ENCODE measurements around the gene ELMO3.

ELMO3 gene

DNA sequence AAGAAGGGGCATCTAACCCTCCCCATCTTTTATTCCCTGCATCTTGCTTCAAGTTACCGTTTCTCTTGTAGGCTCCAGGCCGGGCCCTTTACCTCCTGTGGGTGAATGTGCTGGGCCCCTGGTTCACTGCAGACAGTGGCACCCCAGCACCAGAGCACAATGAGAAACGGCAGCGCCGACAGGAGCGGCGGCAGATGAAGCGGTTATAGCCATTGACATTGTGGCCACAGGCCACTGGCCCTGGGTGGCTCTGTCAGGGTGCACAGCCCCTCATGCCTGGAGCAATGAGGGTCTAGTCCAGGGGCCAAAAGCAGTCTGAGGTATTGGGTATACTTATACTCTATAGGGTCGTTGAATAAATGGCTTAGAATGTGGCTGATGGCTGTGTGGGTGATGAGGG, 30.0 kb downstream of the ELMO3 start:
- in situ Hi-C loops (cut with HindIII; ENCODE audit: low sequenced_read_pairs) = no loop called here
- TF ChIP-seq, protein P1, sequence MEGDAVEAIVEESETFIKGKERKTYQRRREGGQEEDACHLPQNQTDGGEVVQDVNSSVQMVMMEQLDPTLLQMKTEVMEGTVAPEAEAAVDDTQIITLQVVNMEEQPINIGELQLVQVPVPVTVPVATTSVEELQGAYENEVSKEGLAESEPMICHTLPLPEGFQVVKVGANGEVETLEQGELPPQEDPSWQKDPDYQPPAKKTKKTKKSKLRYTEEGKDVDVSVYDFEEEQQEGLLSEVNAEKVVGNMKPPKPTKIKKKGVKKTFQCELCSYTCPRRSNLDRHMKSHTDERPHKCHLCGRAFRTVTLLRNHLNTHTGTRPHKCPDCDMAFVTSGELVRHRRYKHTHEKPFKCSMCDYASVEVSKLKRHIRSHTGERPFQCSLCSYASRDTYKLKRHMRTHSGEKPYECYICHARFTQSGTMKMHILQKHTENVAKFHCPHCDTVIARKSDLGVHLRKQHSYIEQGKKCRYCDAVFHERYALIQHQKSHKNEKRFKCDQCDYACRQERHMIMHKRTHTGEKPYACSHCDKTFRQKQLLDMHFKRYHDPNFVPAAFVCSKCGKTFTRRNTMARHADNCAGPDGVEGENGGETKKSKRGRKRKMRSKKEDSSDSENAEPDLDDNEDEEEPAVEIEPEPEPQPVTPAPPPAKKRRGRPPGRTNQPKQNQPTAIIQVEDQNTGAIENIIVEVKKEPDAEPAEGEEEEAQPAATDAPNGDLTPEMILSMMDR (IDR thresholded peaks at IDR 0.05; ENCODE audit: low read depth, low read length) = no peak
- DNase-seq (ENCODE audit: low read depth, low spot score) = no peak
- no peak overlapping the region for H3K4me3 ChIP-seq (ENCODE audit: low read depth, low read length)

DNA sequence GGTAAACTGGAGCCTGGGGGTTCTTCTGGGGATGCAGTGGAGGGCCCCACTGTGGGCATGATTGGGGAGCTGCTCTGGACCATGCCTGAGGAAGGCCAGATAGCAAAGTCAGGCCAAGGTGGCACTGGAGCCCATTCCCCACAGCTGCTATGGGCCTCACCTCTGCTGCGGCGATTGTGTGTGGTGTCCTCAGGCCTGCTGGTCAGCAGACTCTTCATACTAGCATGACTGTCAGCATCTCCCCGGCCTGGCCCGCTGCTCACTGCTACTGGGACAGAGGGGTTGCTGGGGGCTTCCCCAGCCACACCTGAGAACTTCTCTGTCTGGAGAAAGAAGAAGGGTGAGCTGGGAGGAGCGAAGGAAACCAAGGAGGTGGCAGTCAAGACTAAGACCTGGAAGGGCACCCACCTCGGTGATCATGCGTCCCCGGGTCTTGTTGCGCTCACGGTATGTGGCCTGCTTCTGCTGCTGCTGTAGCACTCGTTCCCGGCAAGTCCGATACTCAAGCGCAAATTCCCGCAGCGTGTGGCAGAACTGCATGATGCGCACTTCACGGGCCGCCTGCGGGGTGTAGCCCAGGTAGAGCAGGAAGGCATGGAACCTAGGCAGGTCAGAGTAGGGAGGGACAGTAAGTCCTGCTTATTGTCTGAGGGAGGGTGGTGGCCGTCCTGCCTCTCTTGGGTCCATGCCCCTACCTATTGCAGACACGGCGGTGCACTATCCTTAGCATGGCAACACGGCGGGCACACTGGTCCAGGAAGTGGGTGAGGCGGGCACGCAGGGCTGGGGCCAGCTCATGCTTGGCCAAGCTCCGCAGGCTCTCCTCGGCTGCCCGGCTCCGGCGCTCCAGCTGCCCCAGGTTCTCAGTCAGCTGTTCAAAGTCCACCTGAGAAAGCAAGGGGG, 31.2 kb downstream of the ELMO3 start:
- no peak overlapping the region for H3K4me3 ChIP-seq (ENCODE audit: low read depth, low read length)
- in situ Hi-C loops (cut with HindIII; ENCODE audit: low sequenced_read_pairs) = no loop called here
- DNase-seq (ENCODE audit: low read depth, low spot score) = no peak
- TF ChIP-seq, protein P1 (IDR thresholded peaks at IDR 0.05; ENCODE audit: low read depth, low read length) = no peak

DNA sequence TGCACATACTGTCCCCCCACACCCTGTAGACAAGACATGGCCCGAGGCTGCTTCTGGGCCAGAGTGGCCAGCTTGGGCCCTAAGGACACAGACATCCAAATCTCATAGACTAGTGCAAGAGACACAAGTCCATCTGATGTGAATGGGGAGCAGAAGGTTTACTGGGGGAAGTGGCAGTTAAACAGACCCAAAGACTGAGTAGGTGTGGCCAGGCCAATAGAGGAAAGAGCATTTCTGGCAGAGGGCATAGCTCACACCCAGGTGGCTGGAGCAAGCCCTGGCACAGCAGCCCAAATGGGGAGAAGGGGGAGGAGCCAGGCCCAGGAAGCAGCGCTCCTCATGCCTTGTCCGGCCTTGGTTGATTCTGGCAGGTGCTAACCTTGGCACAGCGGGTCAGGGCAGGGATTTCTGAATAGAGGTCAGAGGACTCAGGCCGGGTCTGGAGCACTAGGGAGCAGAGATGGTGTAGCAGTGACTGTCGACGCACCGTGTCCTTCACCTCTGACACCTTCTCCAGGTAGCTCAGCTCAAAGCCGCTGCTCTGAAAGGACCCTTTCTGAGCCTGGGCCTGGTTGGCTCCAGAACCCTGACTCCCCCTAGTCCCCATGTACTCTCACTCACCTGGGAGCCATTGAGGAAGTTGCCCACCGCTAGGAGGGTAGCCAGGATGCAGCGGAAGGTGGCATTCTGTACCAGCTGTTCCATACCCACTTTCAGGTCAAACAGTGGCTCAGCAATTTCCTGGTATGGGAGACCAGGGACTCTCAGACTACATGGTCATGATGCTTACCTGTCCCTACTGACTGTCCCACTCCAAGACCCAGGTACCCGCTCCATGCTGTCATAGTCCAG, 32.1 kb downstream of the ELMO3 start:
- in situ Hi-C loops (cut with HindIII; ENCODE audit: low sequenced_read_pairs) = no loop called here
- DNase-seq (ENCODE audit: low read depth, low spot score) = no peak
- TF ChIP-seq, protein P1 (IDR thresholded peaks at IDR 0.05; ENCODE audit: low read depth, low read length) = no peak
- no peak overlapping the region for H3K4me3 ChIP-seq (ENCODE audit: low read depth, low read length)

DNA sequence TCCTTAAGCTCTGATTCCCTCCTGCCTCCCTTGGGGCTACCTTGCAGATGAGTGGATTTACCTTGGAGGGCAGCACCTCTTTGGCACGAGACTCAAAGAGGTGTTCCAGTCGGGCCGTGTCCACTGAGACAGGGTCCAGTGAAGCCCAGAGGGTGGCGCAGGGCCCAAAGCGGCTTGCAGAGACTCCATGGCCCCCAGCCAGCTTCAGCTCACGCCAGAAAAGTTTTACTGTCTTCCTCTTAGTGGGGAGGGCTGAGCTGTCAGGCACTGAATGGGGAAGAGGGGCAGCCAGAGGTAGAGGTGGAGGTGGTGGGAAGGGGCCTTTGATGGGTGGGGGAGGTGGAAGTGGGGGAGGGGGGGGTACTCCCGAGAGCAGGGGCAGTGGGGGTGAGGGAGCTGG, 34.7 kb downstream of the ELMO3 start:
- no peak for DNase-seq (ENCODE audit: low read depth, low spot score)
- TF ChIP-seq, protein P1 (IDR thresholded peaks at IDR 0.05; ENCODE audit: low read depth, low read length) = no peak
- H3K4me3 ChIP-seq (ENCODE audit: low read depth, low read length) = no peak overlapping the region
- in situ Hi-C loops (cut with HindIII; ENCODE audit: low sequenced_read_pairs) = no loop called here

DNA sequence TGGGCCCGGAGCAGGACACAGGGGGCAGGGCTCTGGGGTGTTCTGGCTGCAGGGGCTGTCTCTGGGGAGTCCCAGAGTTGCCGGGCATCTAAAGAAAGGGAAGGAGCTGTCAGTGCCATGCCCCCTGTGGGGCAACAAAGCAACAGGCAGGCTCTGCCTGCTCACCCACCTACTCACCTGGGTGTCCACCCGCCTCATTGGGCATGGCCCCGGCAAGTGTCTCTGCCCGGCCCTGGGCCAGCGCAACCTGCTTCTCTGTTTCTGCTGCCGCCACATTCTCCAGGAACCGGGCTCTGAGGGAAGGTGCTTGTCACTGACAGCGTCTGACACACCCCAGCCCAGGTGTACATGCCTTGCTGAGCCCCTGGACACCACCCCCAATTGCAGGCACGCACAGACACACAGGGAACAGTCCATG, 35.3 kb downstream of the ELMO3 start:
- no peak overlapping the region for H3K4me3 ChIP-seq (ENCODE audit: low read depth, low read length)
- TF ChIP-seq, protein P1 (IDR thresholded peaks at IDR 0.05; ENCODE audit: low read depth, low read length) = no peak
- no peak for DNase-seq (ENCODE audit: low read depth, low spot score)
- in situ Hi-C loops (cut with HindIII; ENCODE audit: low sequenced_read_pairs) = no loop called here

DNA sequence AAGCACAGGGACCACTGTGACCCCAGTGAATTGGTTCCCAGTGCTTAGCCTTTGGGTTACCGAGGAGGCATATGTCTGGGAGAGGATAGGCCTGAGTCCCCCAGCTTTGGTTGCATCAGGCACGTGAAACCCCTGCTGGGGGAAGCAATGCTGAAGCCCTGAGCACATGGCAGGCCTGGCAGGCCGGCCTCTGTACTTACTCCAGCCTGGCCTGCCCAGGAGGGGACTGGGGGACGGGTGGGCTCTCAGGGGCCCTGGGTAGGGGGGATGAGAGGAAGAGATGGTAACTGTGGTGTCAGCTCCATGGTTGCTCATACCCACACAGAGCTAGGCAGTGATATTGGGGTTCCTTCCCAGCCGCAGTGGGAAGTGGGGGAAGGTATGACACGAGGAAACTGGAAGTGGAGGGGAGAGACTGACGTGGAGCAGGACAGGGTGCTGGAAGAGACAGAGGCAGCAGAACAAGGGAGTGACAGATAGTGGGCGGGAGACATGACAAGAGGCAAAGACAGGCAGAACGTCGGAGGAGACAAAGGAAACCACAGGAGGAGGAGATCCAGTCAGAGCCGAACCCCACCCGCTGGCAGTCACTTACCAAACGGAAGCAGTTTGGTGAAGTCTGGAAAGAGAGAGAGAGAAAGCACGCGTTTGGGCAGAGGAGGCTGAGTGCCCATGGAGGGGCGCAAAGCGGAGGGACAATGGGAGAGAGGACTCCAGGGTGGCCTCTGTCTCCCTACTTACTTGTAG, 37.1 kb downstream of the ELMO3 start:
- H3K4me3 ChIP-seq (ENCODE audit: low read depth, low read length) = no peak overlapping the region
- in situ Hi-C loops (cut with HindIII; ENCODE audit: low sequenced_read_pairs) = no loop called here
- TF ChIP-seq, protein P1 (IDR thresholded peaks at IDR 0.05; ENCODE audit: low read depth, low read length) = no peak
- DNase-seq (ENCODE audit: low read depth, low spot score) = no peak
